Measurements from ENCODE around the gene FGF1. TPM values are rescaled to one million over a fixed set of nuclear protein-coding genes. Genes with fewer than 3 reads are reported as not detected.

The FGF1 gene
- total RNA-seq, 4 donors from 2014 or later, result 0.51 to 5.7 (median 1.7) TPM; not detected in 1

DNA sequence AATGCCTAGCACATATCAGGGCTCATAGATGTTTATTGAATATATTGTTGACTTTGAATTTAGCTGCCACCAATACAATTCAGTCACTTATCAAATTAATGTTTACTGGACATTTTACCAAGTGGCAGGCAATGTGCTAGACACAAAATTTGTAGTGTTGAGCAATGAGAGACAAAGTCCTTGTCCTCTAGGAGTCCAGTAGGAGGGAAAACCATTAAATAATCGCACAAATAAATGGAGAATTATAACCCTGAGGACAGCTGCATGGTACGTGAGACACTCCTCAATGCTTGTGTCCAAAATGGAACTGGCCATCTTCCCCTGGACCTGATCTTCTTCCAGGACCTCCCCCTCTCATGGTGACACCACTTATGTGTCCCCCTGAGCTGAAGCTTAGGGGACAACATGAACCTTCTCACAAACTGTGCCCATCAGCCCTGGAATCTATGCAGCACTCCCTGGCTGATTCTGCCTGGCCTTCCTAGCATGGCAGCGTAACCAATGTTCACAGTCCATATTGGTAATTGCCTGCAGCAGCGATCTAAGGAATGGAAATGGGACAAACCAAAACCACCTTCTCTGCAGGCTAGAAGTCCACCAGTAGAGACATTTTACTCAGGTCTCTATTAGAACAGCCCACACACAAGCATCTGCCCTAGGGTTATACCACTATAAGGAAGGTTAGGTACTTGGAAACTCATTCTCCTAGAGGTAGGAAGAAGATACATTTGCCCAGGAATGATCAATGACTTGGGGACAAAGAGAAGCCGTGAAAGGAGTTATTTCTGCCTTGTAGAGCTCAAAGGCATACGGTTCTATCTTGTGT, 75.5 kb downstream of the FGF1 start:
- Histone ChIP-seq H3K36me3 (no peaks in the 10 kb centered on the region), H3K9me3 (no peaks in the 10 kb centered on the region), H3K27me3 (no peaks in the 10 kb centered on the region), H3K4me1 (no peaks in the 10 kb centered on the region), H3K27ac (no peak overlapping the region), H3K4me3 (no peak overlapping the region)
- no peak for DNase-seq
- intact Hi-C loops (cut with DNase I; ENCODE audit: low total_unique reads), result loop anchor here (5.0 kb wide), 1 partner anchor 87 kb away; no protein-coding TSS in a partner anchor
- TF ChIP-seq POLR2A (IDR thresholded peaks at IDR 0.05), result no peak
- TF ChIP-seq, protein P1, sequence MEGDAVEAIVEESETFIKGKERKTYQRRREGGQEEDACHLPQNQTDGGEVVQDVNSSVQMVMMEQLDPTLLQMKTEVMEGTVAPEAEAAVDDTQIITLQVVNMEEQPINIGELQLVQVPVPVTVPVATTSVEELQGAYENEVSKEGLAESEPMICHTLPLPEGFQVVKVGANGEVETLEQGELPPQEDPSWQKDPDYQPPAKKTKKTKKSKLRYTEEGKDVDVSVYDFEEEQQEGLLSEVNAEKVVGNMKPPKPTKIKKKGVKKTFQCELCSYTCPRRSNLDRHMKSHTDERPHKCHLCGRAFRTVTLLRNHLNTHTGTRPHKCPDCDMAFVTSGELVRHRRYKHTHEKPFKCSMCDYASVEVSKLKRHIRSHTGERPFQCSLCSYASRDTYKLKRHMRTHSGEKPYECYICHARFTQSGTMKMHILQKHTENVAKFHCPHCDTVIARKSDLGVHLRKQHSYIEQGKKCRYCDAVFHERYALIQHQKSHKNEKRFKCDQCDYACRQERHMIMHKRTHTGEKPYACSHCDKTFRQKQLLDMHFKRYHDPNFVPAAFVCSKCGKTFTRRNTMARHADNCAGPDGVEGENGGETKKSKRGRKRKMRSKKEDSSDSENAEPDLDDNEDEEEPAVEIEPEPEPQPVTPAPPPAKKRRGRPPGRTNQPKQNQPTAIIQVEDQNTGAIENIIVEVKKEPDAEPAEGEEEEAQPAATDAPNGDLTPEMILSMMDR (IDR thresholded peaks at IDR 0.05), result no peak

DNA sequence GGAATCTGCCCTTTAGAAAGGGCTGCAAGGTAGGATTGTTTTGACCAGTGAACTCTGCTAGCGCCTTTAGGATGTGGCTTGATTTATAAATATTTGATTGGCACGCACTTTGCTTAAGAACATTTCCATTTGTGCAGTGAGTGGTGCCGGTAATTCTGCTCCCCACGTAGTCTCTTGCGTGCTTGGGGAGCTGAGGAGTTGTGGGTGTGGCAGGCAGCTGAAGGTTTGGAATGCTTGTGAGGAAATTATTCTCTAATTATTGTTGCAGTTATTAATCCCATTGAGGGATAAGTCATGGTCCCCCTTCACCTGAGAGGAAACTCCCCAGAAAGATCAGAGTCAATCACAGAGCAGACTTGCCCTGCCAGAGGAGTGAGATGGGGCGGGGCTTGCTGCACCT, 76.7 kb downstream of the FGF1 start:
- DNase-seq, result no peak
- Histone ChIP-seq H3K27me3 (no peaks in the 10 kb centered on the region), H3K27ac (no peak overlapping the region), H3K4me1 (no peaks in the 10 kb centered on the region), H3K36me3 (no peaks in the 10 kb centered on the region), H3K4me3 (no peak overlapping the region), H3K9me3 (no peaks in the 10 kb centered on the region)
- intact Hi-C loops (cut with DNase I; ENCODE audit: low total_unique reads), result no loop called here
- TF ChIP-seq, protein P1 (IDR thresholded peaks at IDR 0.05), result no peak
- no peak for TF ChIP-seq POLR2A (IDR thresholded peaks at IDR 0.05)

DNA sequence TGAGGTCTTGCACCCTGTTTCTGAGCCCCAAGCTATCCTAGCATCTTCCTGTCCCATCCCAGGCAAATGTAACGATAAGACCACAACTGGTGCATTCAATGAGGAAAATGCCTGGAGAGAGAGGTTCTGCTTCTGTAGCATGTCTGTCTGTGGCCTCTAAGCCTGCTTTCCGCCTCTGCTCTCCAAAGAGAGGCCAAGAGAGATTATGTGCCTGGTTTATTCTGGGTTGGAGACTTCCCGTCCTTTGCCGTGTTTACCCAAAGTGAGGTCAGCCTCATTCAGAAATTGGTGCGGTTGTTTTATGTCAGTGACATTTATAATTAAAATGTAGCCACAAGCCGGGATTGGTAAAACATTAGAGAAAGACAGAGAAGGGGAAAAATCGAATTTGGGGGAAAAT, 77.8 kb downstream of the FGF1 start:
- Histone ChIP-seq H3K4me3 (no peak overlapping the region), H3K27ac (no peak overlapping the region), H3K36me3 (no peaks in the 10 kb centered on the region), H3K4me1 (no peaks in the 10 kb centered on the region), H3K9me3 (no peaks in the 10 kb centered on the region), H3K27me3 (no peaks in the 10 kb centered on the region)
- TF ChIP-seq, protein P1 (IDR thresholded peaks at IDR 0.05), result no peak
- no peak for TF ChIP-seq POLR2A (IDR thresholded peaks at IDR 0.05)
- intact Hi-C loops (cut with DNase I; ENCODE audit: low total_unique reads), result no loop called here
- DNase-seq, result no peak

DNA sequence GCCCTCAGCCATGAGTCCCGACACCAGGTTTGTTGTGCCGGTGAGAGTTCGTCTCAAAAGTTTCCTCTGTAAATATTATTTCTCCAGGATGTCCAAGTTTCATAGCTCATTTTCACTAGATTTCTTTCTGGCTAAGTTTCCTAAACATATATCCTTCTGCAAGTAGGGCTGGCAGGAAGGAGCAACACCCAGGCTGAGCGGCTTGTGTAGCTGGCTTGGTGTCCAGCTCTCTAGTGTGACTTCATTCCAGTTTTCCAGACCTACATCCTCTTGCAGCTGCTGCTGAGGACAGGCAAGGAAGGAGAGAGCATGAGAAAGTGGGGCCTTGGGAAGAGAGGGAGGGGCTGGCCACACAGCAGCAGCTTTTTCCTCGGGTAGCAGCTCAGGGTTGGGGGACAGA, 80.3 kb downstream of the FGF1 start:
- no peaks in the 10 kb centered on the region for H3K4me1 ChIP-seq
- DNase-seq, result no peak
- TF ChIP-seq POLR2A (IDR thresholded peaks at IDR 0.05), result no peak
- TF ChIP-seq, protein P1 (IDR thresholded peaks at IDR 0.05), result no peak
- H3K4me3 ChIP-seq, result no peak overlapping the region
- H3K27me3 ChIP-seq, result no peaks in the 10 kb centered on the region
- intact Hi-C loops (cut with DNase I; ENCODE audit: low total_unique reads), result no loop called here
- no peaks in the 10 kb centered on the region for H3K36me3 ChIP-seq
- no peak overlapping the region for H3K27ac ChIP-seq
- H3K9me3 ChIP-seq, result no peaks in the 10 kb centered on the region

DNA sequence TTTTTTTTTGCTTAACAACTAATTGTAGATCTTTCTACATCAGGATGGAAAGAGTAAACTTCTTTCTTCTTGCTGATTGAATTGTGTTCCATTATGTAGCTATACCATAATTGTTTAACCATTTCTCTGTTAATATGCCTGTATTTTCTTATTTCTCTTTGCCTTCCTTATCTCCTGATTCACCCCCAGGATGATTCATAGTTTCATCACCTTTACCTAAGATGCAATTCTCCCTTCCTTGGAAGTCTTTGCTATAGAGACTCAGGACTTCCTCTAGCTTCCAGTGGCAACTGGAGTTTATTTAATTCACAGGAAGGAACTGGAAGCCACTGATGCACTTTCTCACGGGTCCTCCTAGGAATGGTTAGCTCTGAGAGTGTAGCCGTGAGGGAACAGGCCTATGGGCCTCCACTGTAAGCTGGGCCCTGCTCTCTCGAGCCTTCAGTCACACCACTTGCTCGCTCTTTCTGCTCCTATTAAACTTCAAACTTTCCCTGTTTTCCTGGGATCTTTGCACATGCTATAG, 83.1 kb downstream of the FGF1 start:
- DNase-seq, result no peak
- Histone ChIP-seq H3K4me1 (no peaks in the 10 kb centered on the region), H3K27ac (no peak overlapping the region), H3K9me3 (no peaks in the 10 kb centered on the region), H3K27me3 (no peaks in the 10 kb centered on the region), H3K4me3 (no peak overlapping the region), H3K36me3 (no peaks in the 10 kb centered on the region)
- intact Hi-C loops (cut with DNase I; ENCODE audit: low total_unique reads), result no loop called here
- no peak for TF ChIP-seq POLR2A (IDR thresholded peaks at IDR 0.05)
- TF ChIP-seq, protein P1 (IDR thresholded peaks at IDR 0.05), result no peak

Measured in uterus (tissue), 4 donors.